ENCODE measurements around the gene CNNM4.
A peak's percentile ranks its signal among the peaks of the same experiment; 100 is the strongest.

Gene CNNM4

GRCh38 chr2:96816127-96816835, 55.6 kb downstream of the CNNM4 start, which contains the start of gene CNNM3:
Gene CNNM3, plus strand, starts transcription at chr2:96816268. Its CDS starts 10 bp downstream, at chr2:96816278.
- peak; percentile 97 for DNase-seq

- no peak for DNase-seq
These were observed 56.4 kb downstream of the CNNM4 start for GRCh38 chr2:96816836-96817702.

DNA sequence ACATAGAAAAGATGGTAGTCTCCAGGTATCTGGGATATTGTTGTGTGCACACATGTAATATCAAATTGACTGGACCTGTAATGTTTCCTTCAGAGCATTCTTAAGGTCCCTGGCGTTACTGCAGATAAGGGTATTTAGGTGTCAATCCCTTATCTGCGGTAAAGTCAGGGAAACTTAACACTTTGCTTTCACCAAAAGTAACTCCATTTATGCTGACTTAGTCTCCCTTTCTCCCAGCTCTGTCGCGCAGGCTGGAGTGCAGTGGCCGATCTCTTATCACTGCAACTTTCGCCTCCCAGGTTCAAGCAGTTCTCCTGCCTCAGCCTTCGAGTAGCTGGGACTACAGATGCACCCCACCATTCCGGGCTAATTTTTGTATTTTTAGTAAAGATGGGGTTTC, 57.2 kb downstream of the CNNM4 start:
- no peak for DNase-seq

GRCh38 chr2:96819128-96819875, 58.6 kb downstream of the CNNM4 start:
- no peak for DNase-seq

GRCh38 chr2:96819876-96820511, 59.3 kb downstream of the CNNM4 start:
- DNase-seq, result no peak

- peak; percentile 20 for DNase-seq
These were observed 60.5 kb downstream of the CNNM4 start for GRCh38 chr2:96821113-96821675.

DNA sequence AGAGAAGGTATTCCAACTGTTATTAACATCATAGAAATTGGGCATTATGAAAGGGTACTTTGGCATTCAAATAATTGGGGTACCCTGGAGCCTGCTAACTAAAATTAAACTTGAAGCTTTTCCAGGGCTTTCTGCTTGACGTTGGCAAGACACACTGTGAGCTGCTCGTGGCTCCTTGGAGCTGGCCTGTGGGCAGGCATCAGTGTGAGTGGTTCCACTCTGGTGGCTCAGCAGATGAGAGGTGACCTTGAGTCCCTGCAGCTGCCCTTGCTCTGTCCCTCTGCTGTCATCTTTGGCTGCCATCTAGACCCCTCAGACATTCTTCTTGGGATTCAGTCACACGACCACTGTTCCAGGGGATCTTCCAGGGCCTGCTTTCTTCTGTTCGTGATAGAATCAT, 62.1 kb downstream of the CNNM4 start:
- peak; percentile 12 for DNase-seq

- peak; percentile 39 for DNase-seq
These were observed 62.5 kb downstream of the CNNM4 start for GRCh38 chr2:96823198-96823597.

DNA sequence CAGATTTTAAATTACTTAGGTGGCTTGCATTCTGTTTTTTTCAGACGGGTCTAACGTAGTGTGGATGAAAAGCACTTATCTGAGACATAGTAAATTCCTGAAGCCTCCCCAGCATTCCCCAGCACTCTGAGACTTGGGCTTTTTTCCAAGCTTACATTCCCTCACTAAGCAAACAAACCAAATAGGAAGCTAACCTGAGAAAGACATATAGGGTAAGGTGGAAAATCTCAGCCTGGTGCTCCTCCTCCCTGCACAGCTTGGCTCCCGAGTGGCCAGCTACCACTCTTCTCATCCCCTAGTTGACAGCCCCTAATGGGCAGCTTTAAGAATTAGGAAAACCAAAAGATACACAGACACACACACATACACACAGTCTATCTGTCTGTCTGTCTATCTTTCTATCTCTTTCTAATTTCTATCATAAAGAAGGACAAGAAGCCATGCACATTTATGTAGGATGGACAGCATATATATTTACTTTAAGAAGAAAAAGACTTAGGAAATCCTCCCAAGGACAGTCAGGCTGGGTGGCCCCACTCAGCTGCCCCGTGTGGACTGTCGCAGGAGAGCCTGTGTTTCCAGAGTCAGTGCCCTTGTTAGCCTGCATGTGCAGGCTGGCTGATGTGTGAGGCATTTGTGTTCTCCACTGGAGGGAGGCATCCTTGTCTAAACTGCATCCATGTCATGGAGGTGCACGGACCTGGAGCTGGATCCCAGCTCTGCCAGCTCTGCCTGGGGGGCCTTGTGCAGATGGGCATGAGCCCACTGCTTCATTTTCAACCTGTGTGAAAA, 63.6 kb downstream of the CNNM4 start:
- no peak for DNase-seq

DNA sequence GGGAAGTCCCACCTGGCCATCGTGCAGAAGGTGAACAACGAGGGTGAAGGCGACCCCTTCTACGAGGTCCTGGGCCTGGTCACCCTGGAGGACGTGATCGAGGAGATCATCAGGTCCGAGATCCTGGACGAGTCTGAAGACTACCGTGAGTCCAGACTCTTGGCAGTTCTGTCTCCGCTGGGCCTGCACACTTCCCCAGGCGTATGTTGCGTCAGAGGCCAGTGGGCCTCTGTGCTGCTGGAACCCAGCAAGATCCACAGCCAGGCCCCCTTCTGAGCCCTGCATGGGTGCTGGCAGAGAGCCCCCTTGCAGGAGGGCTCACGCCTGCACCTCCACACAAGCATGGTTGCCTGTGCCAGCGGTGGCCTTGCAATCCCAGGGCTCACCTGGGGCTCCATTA, 64.4 kb downstream of the CNNM4 start:
- DNase-seq, result peak; percentile 9

DNA sequence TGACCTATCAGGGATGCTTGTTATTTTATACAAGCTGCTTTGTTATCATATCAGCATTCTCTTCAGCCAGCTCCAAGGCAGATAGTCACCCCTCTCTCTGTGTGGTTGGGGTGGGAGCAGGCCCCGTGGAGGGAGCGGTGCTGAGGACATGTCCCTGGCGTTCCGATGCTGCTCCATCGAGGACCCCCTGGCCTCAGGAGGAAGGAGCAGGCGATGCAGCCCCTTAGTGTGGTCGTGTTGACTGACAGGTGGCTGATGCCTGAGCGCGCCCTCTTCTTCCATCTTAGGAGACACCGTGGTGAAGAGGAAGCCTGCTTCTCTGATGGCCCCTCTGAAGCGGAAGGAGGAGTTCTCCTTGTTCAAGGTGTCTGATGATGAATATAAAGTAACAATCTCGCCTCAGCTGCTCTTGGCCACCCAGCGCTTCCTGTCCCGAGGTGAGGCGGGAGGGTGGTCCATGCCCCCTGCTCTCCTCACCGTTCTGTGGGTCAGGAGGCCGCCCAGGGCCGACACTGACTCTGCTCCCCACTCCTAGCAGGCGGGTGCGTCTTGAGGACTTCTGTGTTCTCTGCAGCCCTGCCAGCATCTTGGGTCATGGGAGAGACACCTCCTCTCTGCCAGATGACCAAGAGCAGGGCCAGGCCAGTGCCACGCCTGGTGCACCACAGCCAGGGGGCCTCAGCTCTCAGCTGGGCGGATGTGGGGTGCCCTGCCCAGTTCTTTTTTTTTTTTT, 66.0 kb downstream of the CNNM4 start:
- DNase-seq, result no peak

DNA sequence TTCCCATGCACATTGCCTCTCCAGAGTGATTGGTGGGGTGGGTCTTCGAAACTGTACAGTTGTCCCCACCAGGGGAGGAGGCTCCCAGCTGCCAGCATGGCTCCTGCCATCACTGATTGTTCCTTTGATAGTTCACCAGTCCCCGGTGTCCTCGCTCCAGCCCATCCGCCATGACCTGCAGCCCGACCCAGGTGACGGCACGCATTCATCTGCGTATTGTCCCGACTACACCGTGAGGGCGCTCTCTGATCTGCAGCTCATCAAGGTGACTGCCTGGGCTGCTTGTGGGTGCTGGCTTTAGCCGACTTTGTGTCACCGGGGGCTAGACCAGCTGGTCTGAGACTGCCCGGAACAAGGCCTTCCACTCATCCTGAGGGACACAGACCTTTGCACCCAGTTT, 67.7 kb downstream of the CNNM4 start:
- DNase-seq, result no peak

GRCh38 chr2:96828874-96829273, 68.2 kb downstream of the CNNM4 start:
- no peak for DNase-seq

- no peak for DNase-seq
These were observed 69.4 kb downstream of the CNNM4 start for GRCh38 chr2:96830044-96830562.

GRCh38 chr2:96831679-96832078, 71.0 kb downstream of the CNNM4 start:
- DNase-seq, result no peak

- DNase-seq, result no peak
These were observed 71.7 kb downstream of the CNNM4 start for GRCh38 chr2:96832408-96832753.

DNA sequence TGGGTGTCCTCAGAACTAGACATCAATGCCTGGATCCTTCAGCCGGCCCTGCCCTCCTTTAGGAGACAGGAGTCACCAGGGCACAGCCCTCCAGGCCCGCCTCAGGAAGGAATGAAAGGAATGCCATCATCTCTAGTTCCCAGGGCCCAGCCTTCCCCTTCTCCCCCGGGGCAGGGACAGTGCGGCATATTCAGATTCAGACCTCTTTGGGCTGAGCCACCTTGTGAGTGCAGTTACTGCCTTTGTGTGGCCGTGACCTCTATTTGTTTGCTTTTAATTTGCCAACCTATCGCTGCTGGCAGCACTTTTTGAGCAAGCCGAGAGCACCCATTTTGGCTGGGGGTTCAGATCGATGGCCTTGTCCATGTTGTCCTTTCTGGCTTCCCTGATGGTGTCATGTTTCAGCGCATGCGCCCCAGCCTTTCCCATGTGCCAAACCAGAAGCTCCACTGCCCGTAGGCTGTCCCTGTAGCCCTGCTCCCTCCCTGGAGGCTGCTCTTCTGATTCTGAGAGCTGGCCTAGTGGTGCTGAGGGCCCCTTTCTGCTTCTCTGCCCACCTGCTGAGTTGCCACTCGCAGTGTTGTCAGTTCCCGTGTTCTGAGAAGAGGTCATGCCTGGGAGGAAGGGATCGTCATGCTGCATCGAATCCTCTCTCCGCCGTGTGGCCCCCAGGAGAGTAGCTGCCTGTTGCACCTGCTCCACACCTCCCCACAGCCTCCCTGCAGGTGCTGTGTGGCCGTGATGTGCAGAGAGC, 72.2 kb downstream of the CNNM4 start:
- DNase-seq, result peak; percentile 72

GRCh38 chr2:96835830-96836229, 75.1 kb downstream of the CNNM4 start:
- DNase-seq, result no peak

DNA sequence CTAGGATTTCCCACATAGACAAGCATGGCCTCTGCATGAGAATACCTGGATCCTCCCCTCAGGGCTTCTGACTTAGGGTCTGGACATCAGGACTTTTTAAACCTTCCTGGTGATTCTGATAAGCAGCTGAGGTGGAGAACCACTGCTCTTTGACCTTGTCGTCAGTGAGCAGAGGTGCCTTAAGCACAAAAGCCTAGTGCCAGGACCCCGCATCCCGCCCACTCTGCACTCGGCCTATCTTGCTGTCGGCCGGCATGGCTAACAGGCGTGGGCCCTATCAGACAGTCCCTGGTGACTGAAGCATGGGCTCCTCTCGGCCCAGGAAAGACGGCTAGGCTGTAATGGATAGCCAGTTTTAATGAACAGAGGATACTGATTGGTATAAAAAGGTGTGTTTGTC, 76.9 kb downstream of the CNNM4 start:
- no peak for DNase-seq
